NCI-H510A treated with DMSO at 0.1 percent for 48 hours (cell line): ENCODE data around the gene ARL11.

ENCODE experiments used
- DNase-seq: peaks from one replicate; lab custom pipeline; 2025; lab: John Stamatoyannopoulos, UW

Gene ARL11

DNA sequence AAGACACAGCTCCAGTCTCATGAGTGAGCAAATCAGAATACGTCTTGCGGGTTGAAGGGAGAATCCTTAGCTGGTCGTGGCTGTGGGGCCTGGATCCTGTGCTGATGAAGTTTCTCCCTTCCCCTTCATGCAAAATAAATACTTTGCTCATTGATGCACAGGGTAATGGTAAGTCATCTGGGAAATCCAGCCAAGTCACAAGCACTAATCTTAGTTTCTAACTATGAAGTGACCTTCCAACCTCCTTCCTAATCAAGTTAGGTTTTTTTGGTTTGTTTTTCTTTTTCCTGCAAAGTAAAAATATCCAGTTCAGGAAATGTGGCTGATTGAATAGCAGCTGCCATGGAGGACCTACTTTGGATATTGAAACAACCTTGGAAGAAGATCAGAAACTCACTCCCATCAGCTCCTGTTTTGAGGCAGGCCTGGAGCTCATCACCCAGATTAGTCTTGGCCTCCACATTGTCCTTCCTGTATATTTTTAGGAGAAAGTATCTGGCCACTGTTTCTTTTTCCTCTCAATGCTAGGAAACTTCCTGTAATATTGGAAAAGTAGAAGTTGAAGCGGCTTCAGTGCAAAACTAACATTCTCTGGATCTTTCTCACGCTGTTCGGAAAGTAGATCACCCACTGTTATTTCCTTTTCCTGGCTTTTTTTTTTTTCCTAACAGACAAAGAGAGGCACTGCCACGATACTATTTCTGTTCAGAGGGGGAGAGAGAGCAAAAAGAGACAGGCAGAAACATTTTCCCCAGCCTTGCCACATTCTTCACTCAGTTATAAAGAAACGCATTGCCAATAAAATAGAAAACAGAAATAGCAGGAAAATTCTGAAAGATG lies 12.3 kb upstream of the ARL11 start:
- DNase-seq, result no peak

DNA sequence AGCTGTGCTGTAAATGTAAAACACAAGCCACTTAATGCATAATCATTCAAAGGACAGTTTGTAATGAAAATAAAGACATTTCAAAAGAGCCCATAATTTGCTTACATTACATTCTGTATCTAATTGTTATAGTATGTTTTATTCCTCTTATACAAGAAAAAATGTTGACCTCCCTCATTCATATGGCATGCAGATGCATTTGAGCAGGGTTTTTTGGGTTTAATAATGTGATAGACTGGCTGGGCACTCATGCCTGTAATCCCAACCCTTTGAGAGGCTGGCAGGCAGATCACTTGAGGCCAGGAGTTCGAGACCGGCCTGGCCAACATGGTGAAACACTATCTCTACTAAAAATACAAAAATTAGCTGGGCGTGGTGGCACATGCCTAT lies 11.6 kb upstream of the ARL11 start:
- DNase-seq, result no peak

DNA sequence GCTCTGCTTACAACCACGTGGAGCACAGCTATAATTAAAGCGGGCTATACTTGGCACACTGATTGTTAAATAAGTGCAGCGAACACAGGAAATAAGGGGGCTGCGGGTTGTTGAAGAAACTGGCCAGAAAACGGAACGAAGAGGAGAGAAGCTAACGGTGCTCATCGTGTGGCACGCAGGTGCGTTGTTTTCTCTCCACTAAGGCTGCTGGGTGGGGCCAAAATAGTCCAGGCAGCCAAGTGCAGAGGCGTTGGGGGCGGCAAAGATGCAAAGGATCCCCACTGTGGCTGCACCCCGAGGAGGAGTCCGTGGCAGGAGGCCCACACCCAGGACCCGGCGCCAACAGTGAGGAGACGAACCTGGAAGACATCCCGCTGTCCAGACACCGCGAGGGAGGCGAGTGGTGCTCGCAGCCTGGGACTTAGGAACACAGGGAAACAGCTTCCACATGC lies 8.1 kb upstream of the ARL11 start:
- no peak for DNase-seq

DNA sequence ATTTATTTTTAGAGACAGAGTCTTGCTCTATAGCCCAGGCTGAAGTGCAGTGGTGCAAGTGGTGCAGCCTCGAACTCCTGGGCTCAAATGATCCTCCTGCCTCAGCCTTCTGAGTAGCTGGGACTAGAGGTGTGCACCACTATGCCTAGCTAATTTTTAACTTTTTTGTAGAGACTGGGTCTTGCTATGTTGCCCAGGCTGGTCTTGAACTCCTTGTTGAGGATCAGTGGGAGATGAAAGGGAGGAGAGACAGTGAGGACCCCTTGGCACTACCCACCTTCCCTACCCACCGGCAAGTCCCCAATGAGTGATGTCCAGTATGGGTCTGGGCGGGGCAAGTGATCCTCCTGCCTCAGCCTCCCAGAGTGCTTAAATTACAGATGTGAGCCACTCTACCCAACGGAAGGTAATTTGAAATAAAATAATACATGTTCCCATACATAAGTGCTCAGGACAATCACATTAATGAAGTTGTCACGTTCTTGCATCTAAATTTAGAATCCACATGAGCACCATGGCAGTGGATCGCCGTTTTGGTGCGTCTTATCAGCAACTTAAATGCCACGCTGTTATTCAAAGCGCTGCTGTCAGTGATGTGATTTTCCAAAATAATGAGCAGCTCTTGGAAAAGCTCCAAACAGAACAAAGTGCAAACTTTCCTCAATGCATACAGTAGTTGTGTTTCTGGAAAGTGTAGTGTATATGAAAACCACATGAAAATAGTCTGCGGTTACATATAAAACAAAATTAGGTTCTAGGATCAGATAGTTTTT lies 5.9 kb upstream of the ARL11 start:
- no peak for DNase-seq

DNA sequence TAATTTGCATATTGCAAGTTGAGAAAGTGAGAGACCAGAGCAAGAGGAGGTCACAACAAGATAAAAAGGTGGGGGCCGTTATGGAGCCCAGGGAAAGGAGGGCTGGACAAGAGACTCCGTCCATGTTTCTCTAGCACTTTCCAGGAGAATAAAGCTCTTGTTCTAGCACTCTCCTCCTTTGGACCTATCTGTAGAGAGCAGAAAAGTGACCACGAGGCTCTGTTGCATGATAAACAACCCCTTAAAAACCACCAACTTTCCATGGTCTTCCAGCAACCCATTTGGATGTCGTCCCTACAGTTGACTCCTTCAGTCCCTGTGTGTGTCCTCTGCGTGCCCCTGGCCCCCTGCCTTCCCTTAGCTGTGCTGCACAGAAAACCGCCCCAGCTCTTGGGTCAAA lies 4.1 kb upstream of the ARL11 start:
- DNase-seq, result no peak

DNA sequence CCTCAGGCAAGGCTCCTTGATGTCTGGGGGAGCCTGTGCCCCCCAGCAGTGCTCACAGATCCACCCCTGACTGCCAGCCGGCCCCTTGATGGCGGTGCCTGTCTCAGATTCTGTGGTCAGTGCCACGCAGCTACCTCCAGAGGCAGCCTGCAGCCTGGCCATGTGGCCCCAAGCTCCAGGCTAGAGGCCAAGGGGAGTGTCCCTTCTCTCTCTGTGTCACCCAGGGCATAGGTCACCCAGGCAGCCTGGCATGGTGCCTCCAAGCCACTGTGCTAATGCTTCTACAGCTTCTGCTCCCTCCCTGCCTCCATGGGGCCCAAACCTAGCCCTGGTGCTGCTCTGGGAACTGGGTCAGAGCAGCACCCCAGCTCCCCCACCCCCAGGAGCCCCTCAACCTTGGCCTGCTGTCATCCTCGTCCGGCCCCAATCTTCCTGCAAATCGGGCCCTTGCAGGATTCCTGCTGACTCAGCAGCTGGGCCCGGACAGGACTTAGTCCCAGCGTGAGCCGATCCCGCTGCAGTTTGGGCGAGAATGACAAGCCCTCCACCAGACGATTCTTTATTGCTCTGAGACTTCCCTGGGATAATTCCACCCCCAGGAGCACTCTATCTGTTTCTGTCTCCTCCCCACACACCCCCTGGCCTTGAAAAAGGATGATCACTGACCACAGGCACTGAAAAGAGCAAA lies 2.8 kb upstream of the ARL11 start:
- DNase-seq, result no peak

DNA sequence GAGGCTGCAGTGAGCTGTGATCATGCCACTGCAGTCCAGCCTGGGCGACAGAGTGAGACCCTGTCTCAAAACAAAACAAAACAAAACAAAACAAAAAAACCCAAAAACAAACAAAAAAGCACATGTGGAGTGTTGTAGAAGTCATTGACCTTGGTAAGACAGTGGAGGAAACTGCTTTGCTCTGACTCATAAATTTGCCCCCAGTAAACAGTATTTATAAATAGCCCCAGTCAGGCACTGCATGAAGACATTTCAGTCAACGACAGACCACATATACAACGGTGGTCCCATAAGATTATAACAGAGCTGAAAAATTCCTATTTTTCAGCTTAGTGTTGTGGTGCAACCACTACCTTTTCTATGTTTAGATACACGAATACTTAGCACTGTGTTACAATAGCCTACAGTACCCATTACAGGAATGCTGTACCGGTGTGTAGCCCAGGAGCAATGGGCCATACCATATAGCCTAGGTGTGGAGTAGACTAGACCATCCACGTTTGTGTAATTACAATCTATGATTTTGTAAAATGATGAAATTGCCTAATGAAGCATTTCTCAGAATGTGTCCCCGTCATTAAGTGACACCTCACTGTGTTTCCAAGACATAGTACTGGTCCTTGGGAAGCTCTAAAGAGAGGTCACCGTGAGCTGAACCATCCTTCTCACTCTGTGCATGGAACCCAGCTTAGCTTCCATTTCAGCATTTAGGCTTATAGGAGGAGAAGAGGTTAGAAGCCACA lies 1.1 kb downstream of the ARL11 start:
- no peak for DNase-seq

DNA sequence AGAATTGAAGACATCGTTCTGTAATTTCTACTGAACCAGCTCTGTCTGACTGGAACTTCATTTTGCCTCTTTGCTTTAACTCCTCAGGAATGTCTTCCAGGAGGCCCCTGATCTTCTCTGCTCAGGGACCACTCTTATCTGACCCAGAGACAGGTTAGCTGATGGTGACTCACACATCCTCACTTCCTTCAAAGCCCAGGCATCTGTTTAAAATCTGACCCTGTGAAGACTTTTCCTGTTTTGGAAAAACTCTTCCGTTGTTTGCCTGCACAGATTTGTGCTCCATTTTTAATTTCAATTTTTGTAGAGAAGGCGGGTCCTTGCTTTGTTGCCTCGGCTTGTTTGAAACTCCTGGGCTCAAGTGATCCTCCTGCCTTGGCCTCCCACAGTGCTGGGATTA lies 1.6 kb downstream of the ARL11 start:
- no peak for DNase-seq

DNA sequence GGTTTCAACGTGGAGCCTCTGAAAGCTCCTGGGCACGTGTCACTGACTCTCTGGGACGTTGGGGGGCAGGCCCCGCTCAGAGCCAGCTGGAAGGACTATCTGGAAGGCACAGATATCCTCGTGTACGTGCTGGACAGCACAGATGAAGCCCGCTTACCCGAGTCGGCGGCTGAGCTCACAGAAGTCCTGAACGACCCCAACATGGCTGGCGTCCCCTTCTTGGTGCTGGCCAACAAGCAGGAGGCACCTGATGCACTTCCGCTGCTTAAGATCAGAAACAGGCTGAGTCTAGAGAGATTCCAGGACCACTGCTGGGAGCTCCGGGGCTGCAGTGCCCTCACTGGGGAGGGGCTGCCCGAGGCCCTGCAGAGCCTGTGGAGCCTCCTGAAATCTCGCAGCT lies 2.3 kb downstream of the ARL11 start:
- no peak for DNase-seq

DNA sequence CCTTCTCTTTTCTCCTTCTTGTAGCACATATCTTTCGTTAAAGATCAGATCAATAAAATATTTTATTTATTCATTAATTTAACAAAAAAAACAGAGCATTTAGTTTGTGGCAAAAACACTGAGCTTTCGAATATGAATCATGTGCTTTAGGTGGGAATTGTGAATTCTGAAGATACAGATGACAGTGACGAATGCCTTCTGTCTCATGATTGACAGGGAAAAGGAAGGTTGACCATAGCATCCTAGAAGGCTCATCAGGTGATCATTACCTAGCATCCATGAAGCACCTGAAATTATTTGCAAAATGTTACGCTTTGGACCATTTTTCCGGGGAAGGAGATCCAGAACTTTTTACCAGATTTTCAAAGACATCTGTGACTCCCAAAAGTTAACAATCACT lies 3.8 kb downstream of the ARL11 start:
- DNase-seq, result no peak

DNA sequence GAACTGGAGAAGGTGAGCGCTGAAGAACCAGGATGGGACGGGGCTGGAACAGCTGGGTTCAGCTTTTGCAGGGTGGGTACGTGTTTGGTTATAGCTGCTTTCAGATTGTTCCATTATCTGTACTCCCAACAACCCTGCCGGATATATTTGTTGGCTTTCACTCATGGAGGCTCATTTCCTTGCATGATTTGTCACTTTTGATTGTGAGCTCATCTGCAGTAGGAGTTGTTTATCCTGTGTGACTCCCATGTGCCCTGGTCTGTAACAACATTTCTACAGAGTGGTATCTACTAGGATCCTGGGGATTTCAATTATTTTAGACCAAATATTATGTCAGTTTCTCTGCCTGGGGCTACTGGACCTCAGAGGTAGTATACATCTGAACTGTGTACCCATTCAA lies 5.4 kb downstream of the ARL11 start:
- DNase-seq, result no peak

DNA sequence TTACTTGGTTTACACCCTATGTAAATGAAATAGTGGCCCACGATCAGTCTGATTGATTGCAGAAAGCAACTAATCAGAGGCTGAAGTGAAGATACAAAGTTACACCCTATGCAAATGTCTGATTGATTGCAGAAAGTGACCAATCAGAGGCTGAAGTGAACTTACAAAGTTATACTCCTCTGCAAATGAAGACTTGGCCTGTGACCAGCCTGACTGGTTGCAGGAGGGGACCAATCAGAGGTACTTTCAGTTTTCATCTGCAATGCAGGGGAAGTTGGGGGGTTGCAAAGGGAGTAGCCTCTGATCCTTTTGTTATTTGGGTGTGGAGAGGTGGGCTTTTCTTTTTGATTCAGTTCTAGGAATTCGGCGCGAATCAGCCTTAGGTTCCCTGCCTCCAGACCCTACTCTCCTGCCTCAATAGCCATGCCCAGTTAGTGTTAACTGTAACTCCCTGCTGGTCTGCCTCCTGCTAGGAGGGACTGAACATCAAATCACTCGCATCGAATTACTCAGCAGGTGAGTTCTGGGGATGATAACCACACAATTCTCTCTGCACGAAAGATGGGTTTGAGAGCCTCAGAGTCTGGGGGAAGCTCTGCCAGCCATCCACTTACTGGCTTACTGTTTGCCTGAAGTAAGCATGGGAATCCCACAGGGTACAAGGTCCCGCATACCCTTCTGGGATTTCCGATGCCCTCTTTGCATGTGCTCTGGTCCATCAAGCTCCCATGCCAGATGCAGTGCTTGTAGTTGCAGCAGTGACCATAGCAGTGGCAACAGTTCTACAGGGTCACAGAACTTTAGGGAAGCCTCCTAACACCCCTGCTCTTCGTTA lies 7.5 kb downstream of the ARL11 start:
- DNase-seq, result peak; percentile 25

DNA sequence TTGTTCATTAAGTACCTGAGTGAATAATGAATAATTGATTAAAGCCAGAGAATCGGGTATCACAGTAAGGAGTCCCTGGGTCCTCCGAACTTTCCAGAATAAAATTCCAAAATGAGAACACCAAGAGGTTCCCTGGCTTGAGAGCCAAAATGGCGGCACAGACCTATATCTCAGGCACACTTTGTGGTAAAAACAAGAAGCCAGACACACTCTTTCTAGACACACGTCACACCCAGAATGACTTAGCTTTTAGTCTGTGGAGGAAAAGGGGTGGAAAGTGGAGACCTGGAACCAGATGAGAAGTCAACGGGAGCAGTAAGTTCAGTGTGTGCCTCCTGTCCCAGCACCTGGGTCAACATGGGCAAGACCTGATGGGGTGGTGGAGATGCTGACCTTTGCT lies 8.4 kb downstream of the ARL11 start:
- no peak for DNase-seq

DNA sequence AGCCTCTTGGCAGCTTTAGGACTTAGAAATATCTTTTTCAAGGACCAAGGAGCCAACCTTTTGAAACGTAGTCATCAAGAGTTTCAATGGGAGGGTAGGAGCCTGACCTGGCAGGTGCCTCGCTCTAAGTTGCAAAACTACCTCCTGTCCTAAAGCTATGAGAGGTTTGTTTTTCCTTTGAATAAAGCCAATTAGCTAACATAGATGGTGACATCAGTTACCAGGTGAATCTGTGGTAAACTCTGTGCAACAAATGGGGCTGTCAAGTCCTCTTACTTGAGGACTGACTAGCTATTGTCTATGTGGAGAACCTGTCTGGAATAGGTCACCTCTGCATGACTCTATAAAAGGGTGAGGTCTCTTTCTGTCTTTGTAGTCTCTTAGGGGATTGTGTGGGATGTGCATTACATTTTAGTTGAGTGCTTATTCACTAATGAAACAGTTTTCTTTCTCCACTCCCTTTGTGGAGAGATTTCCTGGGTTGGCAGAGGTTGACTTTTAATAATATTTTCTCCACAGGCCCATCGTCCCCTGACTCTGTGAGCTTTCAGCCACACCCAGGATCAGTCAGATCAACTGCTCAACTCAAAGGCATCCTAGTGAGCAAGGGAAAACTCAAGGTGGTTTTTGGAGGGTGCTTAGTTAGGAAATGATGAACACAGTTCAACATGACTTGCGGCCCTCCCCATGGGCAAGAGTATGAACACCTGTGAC lies 9.9 kb downstream of the ARL11 start:
- peak; percentile 59 for DNase-seq

DNA sequence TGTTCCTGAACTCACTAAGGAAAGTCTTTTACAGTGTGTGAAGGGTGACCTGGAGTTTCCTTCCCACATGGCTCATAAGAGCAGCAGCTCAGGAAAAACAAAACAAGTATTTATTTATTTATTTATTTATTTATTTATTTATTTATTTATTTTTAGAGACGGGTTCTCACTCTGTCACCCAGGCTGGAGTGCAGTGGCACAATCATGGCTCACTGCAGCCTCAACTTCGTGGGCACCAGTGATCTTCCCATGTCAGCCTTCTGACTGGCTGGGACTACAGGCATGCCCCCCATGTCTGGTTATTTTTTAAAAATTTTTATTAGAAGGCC lies 10.4 kb downstream of the ARL11 start:
- no peak for DNase-seq

DNA sequence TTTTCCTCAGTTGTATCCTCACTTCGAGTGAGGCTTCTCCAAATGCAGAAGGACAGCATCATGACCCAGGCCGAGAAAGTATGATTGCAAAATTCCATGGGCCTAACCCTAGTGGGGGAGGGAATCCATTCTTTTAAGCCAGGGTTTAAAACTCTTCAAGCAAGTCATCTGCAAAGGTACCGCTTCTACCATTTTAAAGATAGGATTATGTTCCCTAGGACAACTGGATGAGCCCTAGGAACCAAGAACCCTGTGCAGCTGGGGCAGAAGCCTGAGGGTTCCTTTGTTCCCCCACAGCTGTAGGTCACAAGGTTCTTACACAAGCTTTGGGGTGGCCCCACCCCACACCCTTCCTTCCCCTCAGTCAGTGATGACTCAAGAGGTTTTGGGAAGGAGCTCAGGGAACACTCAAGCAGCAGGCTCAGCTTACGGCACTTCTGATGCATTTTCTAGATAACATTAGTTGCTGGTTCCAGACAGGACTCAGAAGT lies 13.5 kb downstream of the ARL11 start:
- DNase-seq, result no peak

DNA sequence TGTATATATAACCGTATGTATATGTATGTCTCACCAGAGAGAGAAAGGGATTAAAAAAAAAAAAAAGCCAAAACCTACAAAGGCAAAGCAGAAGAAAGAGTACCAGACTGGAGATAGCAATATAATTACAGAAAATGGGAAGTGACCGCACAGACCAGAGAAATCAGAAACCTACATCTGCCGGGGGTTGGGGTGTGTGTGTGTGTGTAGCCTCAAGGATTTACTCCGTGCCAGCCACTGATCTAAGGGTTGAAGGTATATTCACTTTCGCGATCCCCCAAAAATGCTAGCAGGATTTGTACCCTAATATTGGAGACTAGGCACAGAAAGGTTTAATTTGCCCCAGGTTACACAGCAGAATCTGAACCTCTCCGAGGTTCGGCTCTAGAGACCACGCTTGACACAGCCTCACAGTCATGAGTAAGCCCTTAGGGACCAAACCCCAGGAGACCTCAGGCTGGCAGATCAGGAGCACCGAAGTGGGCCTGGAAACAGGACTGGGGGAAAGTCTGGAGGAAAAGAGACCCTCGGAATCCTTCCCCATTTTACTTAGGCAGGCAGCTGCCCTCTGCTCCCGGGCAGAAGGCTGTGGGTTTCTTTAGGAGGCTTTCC lies 14.8 kb downstream of the ARL11 start:
- no peak for DNase-seq

DNA sequence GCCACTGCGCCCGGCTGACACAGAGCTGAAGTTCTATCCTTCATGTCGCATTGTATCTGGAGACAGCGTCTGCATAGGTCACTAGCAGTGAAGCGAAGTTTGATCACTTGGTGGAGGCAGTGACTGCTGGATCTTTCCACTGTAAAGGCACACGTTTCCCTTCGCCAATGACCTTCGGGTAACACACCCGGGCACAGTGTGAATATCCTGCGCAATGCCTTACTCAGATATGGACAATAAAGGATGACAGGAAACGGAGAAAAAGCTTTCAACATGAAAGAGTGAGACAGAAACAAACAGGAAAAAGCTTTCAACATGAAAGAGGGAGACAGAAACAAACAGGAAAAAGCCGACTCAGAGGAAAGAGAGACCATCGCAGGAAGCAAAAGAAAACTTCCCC lies 17.1 kb downstream of the ARL11 start:
- DNase-seq, result no peak

DNA sequence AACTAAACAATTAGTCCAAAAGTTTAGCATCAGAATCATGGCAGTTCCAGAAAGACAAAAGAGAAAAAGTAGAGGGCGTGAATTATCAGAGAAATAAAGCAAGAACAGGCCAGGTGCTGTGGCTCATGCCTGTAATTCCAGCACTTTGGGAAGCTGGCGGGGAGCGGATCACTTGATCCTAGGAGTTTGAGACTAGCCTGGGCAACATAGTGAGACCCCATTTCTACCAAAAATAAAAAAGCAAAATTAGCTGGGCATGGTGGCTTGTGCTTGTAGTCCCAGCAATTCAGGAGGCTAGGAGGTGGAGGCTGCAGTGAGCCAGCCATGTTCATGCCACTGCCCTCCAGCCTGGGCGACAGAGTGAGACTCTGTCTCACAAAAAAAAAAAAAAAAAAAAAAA lies 18.4 kb downstream of the ARL11 start:
- no peak for DNase-seq
